ENCODE results near the gene SYCN.

Gene SYCN

DNA sequence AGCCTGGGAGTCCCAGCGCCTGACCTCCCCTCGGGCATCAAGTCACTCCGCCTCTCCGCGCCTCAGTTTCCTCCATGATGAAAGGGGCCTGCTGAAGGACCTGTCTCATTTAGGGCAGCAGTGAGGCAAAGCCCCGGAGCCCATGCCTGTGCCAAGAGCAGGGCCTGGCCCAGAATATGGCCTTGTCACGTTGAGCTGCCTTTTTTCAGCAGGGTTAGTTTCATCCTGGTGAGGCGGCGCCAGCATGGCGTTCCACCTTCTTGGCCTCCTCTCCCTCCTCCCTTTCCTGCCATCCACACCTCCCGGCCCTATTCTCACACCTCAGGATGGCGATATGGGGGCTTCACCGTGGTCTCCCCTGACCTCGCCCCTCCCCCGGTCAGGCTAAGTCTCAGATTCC lies 48.3 kb downstream of the SYCN start:
- no peak for DNase-seq (ENCODE audit: low read depth)

DNA sequence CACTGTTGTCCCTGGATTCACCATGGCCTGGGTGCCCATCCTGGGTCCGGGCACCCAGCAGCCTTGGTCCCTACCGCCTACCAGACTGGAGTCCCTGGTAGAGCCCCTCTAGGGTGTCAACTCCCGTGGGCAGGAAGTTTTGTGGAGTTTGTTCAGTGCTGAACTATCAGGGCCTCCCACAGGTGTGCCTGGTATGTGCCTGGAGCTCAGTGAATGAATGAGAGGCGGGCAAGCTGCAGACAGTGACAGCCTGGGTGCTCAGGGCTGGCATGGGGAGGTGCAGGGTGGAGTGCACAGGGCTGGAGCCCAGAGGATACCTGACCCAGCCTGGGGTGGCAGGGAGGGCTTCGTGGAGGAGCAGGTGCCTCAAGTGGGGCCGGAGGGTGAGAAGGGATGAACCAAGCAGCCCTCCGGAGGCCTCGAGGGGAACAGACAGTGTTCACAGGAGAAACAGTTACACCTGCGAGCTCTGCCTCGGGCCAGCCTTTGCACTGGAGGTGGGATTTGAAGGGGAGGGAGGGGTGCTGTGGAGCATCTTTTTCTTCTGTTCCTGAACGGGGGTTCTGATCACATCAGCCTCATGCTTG lies 48.9 kb downstream of the SYCN start:
- DNase-seq (ENCODE audit: low read depth) = no peak

DNA sequence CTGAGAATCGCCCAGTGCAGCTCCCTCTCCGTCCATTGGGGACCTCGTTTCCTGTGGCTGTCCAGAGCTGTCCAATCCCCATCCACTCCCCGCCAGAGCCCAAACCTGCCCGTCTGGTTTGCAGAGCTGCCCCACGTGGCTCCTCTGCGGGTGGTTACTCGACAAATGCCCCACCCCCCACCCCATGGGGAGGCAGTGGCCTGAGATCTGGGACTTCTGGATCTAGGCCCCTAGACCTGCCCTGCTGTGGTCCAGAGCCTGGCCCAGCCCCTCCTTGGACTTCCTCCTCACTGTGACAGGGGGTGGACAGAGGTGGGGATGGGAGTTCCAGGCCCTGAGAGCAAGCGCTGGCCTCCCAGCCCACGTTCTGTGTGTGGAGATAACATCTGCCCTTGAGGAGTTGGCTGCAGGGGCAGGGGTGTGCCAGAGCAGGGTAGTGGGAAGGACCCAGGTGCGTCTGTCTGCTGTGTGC lies 49.4 kb downstream of the SYCN start:
- no peak for DNase-seq (ENCODE audit: low read depth)

DNA sequence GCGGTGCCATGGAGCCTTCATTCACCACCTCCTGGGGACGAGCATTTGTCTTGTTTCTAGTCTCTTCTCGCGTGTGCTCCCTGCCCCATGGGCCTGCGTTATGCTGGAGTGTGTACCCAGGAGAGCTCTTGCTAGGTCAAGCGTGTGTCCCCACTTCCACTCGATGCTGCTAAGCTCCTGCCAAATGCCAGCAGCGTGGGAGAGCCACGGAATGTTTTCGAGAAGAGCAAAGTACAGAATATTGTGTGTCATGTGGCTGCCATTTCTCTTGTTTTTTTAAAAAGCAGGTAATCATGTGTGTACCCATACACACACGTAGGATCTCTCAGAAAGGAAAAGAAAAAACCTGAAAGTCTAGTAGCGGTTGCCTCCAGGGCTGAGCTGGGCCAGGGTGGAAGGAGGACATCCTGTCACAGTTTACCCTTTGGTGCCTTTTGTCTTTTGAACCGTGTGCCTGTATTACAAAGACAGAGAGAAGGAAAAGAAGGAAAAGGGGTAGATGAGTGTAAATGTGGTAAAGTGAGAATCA lies 49.9 kb downstream of the SYCN start:
- no peak for DNase-seq (ENCODE audit: low read depth)

All from stimulated activated CD8-positive, alpha-beta memory T cell treated with anti-CD3 and anti-CD28 coated beads, Interleukin-4, amount 100 ng/mL, for 24 hours (primary cell).